Measurements from ENCODE around the gene BACH2. TPM values are rescaled to one million over a fixed set of nuclear protein-coding genes. Genes with fewer than 3 reads are reported as not detected.

Gene BACH2
- total and polyA plus RNA-seq, 4 donors: 0.78 to 17.4 (median 3.2) TPM

DNA sequence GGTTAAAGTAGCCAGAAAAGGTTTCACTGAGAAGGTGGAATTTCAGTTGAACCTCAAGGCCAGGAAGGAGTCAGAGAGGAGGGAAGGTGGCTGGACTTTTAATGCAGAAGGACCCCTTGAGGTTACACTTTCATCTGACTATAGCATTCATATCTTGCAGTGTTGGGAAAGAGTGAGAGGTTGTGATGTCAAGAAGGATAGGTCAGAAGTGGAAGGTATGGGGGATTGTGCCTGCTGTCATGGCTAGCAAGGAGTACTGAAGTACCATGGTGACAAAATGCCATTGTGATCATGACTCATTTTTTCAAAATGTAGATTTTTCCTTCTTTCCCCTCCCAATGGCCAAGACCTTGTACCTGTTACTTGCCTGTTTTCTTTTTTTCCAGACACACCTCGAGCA lies 5.2 kb upstream of the BACH2 start:
- TF ChIP-seq, protein P1, sequence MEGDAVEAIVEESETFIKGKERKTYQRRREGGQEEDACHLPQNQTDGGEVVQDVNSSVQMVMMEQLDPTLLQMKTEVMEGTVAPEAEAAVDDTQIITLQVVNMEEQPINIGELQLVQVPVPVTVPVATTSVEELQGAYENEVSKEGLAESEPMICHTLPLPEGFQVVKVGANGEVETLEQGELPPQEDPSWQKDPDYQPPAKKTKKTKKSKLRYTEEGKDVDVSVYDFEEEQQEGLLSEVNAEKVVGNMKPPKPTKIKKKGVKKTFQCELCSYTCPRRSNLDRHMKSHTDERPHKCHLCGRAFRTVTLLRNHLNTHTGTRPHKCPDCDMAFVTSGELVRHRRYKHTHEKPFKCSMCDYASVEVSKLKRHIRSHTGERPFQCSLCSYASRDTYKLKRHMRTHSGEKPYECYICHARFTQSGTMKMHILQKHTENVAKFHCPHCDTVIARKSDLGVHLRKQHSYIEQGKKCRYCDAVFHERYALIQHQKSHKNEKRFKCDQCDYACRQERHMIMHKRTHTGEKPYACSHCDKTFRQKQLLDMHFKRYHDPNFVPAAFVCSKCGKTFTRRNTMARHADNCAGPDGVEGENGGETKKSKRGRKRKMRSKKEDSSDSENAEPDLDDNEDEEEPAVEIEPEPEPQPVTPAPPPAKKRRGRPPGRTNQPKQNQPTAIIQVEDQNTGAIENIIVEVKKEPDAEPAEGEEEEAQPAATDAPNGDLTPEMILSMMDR (IDR thresholded peaks at IDR 0.05; ENCODE audit: control extremely low read depth, extremely low read depth): no peak
- DNase-seq: no peak
- Histone ChIP-seq H3K27me3 (ENCODE audit: control insufficient read depth in 3 of 3, insufficient read depth in 3 of 3, low read length in 2 of 3) (peaks cover 0 to 34% (median 5%) of the 10 kb centered on the region in 3 donors), H3K4me1 (ENCODE audit: control insufficient read depth in 5 of 5, insufficient read depth in 5 of 5, low read length in 5 of 5) (peaks cover 0 to 7% (median 0%) of the 10 kb centered on the region in 5 donors), H3K9me3 (ENCODE audit: control insufficient read depth in 4 of 4, insufficient read depth in 3 of 4, low read length in 3 of 4) (no peaks in the 10 kb centered on the region), H3K36me3 (ENCODE audit: control insufficient read depth in 4 of 4, insufficient read depth in 4 of 4, low read length in 4 of 4) (no peaks in the 10 kb centered on the region), H3K27ac (ENCODE audit: low read depth in 1 of 2, low read length in 1 of 2) (no peak overlapping the region), H3K4me3 (no peak overlapping the region), H3K9ac (ENCODE audit: insufficient read depth in 1 of 2, low read length in 2 of 2) (no peak overlapping the region)
- ATAC-seq (ENCODE audit: insufficient read depth, low FRiP score): no peak
- 83% methylated on average over 1 of the region's 1 CpG for WGBS, 2 donors

DNA sequence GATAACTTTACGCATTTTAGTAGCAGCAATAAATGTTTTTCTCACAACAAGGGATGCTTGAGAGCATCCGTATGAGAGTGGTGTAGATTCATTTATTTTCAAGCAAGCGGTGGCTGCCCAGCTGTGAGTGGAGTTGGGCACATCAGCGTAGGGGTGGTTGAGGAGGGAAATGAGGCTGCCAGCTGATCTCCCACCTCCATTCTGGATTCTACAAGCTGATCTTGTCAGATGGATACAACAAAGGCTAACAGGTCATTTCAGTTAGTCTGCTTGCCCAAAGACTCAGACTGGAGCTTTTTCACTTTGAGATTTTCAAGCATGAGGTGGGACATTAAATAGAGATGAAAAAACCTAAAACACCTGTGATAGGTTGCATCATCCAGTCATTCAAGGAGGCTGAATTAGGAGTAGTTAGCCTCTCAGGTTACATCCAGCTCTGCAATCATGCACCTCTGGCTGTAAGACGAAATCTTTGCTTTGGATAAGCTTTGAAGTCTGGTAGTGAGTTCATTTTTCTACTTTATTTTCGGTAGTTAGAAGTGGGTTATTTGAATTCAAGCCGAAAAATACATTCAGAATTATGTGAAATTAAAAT lies 1.9 kb upstream of the BACH2 start:
- H3K4me1 ChIP-seq (ENCODE audit: control insufficient read depth in 5 of 5, insufficient read depth in 5 of 5, low read length in 5 of 5): peaks cover 0 to 17% (median 4%) of the 10 kb centered on the region in 5 donors
- no peak overlapping the region for H3K27ac ChIP-seq (ENCODE audit: low read depth in 1 of 2, low read length in 1 of 2)
- DNase-seq (no peak), ATAC-seq (ENCODE audit: insufficient read depth, low FRiP score) (no peak)
- H3K36me3 ChIP-seq (ENCODE audit: control insufficient read depth in 4 of 4, insufficient read depth in 4 of 4, low read length in 4 of 4): no peaks in the 10 kb centered on the region
- no peaks in the 10 kb centered on the region for H3K9me3 ChIP-seq (ENCODE audit: control insufficient read depth in 4 of 4, insufficient read depth in 3 of 4, low read length in 3 of 4)
- no peak overlapping the region for H3K9ac ChIP-seq (ENCODE audit: insufficient read depth in 1 of 2, low read length in 2 of 2)
- peaks cover 0 to 32% (median 8%) of the 10 kb centered on the region in 3 donors for H3K27me3 ChIP-seq (ENCODE audit: control insufficient read depth in 3 of 3, insufficient read depth in 3 of 3, low read length in 2 of 3)
- WGBS, 2 donors: 88 to 90% methylated on average over 7 of the region's 7 CpGs
- H3K4me3 ChIP-seq: no peak overlapping the region
- TF ChIP-seq, protein P1 (IDR thresholded peaks at IDR 0.05; ENCODE audit: control extremely low read depth, extremely low read depth): no peak

DNA sequence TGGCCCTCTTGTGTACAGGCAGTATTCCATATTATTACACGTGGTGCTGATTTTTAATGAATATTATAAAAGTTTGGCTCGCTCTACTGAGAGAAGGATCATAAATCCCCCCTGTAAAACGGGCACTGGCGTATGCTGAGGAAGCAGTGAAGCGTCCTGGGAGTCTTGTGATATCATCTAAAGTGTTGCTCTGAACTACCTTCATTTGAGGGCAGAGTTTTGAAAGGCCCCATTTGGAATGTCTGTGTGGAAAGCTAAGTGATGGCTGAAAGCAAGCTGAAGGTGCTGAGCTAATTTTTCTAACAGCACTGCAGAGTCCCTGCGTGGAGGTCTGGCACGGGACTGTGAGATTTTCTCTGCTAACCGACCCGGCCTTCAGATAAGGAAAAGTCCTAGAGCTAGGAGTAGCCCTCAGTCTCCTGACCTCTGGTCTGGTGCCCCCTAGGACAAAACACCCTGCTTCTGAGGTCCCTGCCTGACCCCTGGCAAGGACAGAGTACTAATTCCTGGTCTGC lies 1.3 kb upstream of the BACH2 start:
- Histone ChIP-seq H3K9me3 (ENCODE audit: control insufficient read depth in 4 of 4, insufficient read depth in 3 of 4, low read length in 3 of 4) (no peaks in the 10 kb centered on the region), H3K4me1 (ENCODE audit: control insufficient read depth in 5 of 5, insufficient read depth in 5 of 5, low read length in 5 of 5) (peaks cover 0 to 17% (median 4%) of the 10 kb centered on the region in 5 donors), H3K27me3 (ENCODE audit: control insufficient read depth in 3 of 3, insufficient read depth in 3 of 3, low read length in 2 of 3) (peaks cover 0 to 38% (median 6%) of the 10 kb centered on the region in 3 donors), H3K27ac (ENCODE audit: low read depth in 1 of 2, low read length in 1 of 2) (no peak overlapping the region), H3K36me3 (ENCODE audit: control insufficient read depth in 4 of 4, insufficient read depth in 4 of 4, low read length in 4 of 4) (no peaks in the 10 kb centered on the region), H3K9ac (ENCODE audit: insufficient read depth in 1 of 2, low read length in 2 of 2) (no peak overlapping the region), H3K4me3 (no peak overlapping the region)
- no peak for ATAC-seq (ENCODE audit: insufficient read depth, low FRiP score)
- TF ChIP-seq, protein P1 (IDR thresholded peaks at IDR 0.05; ENCODE audit: control extremely low read depth, extremely low read depth): no peak
- WGBS, 2 donors: 81 to 88% methylated on average over 9 of the region's 9 CpGs
- DNase-seq: no peak
